ENCODE data around the gene AGTRAP.

GRCh38 chr1:11784256-11784992, 48.5 kb downstream of the AGTRAP start:
- TF ChIP-seq TAF1 (IDR thresholded peaks at IDR 0.05; ENCODE audit: borderline replicate concordance, insufficient read depth, low read length) (no peak), SIN3A (IDR thresholded peaks at IDR 0.05; ENCODE audit: borderline replicate concordance, insufficient read depth, low read length) (no peak), POLR2AphosphoS5 (IDR thresholded peaks at IDR 0.05; ENCODE audit: low read depth, low read length) (no peak), REST (IDR thresholded peaks at IDR 0.05; ENCODE audit: insufficient read depth in 1 of 2, low read depth in 2 of 2, low read length in 2 of 2) (no peak)

Data from PFSK-1 (cell line).